Measurements from ENCODE around the gene PRICKLE2.

The PRICKLE2 gene

DNA sequence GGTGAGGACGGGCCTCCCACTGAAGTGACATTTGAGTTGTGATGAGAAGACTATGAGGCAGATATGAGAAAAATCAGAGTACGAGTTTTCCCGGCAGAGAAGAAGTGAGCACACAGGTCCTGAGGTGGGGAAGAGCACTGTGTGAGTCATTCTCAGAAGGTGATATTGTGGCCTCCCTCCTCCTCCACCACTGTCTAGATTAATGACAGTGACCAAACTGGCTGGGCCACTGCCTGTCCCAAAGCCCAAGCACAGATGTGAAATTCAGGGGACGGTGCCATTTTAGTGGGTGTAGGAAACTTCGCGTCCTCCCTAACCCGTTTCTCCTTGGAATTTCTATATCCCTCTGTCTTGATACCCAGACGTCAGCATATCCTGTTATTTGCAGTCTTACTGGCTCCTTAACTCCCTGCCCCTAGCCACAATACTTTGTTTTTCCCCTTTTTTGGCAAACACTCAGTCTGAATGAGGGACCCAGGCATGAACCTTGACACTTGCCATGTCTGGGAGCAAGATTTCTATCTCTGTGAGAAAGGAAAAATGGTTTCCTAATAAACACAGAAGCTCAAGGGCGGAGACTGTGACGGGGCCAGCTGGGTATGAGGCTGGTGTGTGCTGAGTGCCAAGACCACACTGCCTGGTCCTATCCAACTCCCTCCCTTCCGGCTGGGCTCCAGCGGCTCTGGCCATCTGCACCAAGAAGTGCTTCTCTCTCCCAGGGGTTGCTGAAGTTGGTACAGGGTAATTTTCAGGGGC lies 15.2 kb downstream of the PRICKLE2 start:
- no peak overlapping the region for H2AFZ ChIP-seq (ENCODE audit: low read depth, low read length)
- no peaks in the 10 kb centered on the region for H3K9me3 ChIP-seq (ENCODE audit: low read length)
- H3K36me3 ChIP-seq (ENCODE audit: insufficient read depth, low read length) = no peaks in the 10 kb centered on the region
- no peaks in the 10 kb centered on the region for H3K27me3 ChIP-seq (ENCODE audit: insufficient read depth, low read length)
- peaks cover 4% of the 10 kb centered on the region for H3K4me1 ChIP-seq (ENCODE audit: insufficient read depth, low read length)
- H3K4me3 ChIP-seq (ENCODE audit: low read length) = no peak overlapping the region

DNA sequence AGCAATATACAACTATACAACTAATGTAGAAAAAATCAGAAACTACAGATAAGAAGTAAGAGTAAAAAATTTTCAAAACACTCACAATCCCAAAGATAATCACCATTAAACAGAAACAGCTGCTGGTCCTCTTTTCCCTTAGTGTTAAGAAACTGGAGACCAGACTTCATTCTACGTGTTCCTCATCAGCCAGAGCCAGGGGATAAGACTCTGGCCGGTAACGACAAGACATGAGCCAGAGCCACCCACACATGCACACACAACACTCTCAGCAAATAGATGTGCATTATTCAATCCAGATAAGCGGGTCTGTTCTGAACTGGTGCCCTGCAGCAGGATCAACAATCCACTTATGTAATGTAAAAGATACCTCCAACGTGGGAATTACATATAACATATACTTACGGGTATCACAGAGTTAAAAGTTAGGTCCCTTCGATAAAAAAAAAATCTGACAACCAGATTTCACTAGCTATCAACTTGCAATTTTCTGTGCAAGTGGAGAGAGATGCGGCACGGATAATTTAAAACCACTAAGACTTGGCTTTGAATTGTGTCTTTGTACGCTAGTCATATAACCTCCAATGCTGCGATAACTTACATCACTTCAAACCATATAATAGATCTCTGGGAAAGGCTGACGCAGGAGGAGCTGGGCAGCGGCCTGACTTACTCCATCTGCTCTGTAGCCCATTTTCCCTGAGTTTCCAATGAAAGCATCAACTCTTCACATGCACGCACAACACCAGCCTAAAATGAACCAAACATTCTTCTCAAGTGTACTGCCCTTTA lies 17.8 kb downstream of the PRICKLE2 start:
- Histone ChIP-seq H3K27me3 (ENCODE audit: insufficient read depth, low read length) (no peaks in the 10 kb centered on the region), H3K4me3 (ENCODE audit: low read length) (no peak overlapping the region), H3K4me1 (ENCODE audit: insufficient read depth, low read length) (no peaks in the 10 kb centered on the region), H3K9me3 (ENCODE audit: low read length) (no peaks in the 10 kb centered on the region), H2AFZ (ENCODE audit: low read depth, low read length) (no peak overlapping the region), H3K36me3 (ENCODE audit: insufficient read depth, low read length) (no peaks in the 10 kb centered on the region)

DNA sequence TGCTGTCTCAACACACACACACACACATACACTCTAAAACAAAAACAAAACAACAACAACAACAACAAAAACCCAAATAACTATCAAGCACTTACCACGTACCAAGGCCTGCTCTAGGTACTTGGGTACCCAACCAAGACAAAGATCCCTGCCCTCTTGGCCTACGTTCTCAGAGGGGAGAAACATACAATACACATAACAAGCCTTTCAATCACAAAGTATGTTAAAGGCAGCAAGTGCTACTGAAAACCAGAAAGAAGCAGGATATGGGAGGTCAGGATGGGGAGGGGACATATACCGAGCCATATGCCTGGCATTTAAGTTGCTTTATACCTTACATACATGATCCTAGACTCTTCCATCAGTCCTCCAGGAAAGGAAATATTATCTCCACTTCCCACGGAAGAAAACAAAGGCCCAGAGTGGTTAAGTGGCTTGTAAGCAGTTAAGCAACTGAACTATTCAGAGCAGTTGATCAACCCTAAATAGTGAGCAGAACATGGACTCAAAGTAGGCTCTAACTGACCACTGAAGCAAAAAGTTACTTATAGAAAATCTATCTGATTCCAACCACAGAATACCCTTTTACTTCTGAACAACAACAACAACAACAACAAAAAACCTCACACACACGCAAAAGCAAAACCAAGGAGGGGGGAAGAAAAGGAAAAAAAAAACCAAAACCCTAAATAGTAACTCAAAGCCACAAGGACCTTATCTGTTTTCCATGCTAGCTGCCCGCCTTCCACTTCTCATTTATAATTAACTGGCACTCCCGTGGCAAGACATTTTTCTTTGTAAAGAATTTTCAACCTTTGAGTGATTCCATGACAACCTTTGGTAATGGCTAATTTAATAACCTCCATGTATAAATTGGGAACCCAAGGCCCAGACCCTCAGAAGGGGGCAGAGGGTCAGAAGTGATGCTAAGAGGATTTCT lies 21.0 kb downstream of the PRICKLE2 start:
- H3K4me1 ChIP-seq (ENCODE audit: insufficient read depth, low read length) = no peaks in the 10 kb centered on the region
- no peak overlapping the region for H2AFZ ChIP-seq (ENCODE audit: low read depth, low read length)
- H3K9me3 ChIP-seq (ENCODE audit: low read length) = no peaks in the 10 kb centered on the region
- no peak overlapping the region for H3K4me3 ChIP-seq (ENCODE audit: low read length)
- no peaks in the 10 kb centered on the region for H3K27me3 ChIP-seq (ENCODE audit: insufficient read depth, low read length)
- H3K36me3 ChIP-seq (ENCODE audit: insufficient read depth, low read length) = no peaks in the 10 kb centered on the region

DNA sequence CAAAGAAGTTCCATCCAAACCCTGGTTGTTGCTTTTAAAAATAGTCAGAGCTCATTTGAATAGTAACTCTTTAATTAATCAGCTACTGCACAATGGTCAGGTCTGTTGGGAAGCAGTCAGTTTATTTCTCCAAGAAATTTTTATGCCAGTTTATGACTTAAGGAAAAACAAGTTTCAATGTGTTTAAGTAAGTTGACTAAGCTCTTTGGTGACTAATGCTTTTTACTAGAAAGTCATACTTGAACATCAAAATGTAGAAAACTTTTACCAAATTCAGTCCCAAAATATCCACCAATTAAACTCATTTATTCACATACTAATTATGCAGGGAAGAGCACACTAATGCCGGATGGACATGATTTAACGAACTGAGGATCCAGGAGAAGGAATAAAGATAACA lies 22.1 kb downstream of the PRICKLE2 start:
- no peaks in the 10 kb centered on the region for H3K4me1 ChIP-seq (ENCODE audit: insufficient read depth, low read length)
- peaks cover 3% of the 10 kb centered on the region for H3K36me3 ChIP-seq (ENCODE audit: insufficient read depth, low read length)
- H3K9me3 ChIP-seq (ENCODE audit: low read length) = peaks cover 2% of the 10 kb centered on the region
- H2AFZ ChIP-seq (ENCODE audit: low read depth, low read length) = no peak overlapping the region
- H3K27me3 ChIP-seq (ENCODE audit: insufficient read depth, low read length) = no peaks in the 10 kb centered on the region
- no peak overlapping the region for H3K4me3 ChIP-seq (ENCODE audit: low read length)

DNA sequence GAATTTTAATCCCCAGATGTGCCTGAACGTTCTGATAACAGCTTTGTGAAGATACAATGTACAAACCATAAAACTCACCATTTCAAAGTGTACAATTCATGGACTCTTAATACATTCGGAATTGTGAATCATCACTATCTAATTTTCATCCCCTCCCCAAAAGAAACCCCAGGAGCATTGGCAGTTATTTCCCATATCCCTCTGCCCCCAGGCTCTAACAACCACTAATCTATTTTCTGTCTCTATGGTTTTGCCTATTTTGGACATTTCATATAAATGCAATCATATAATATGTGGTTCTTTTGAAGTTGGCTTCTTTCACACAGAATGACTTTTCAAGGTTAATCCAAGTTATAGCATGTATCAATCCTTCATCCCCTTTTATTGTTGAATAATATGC lies 25.3 kb downstream of the PRICKLE2 start:
- no peaks in the 10 kb centered on the region for H3K27me3 ChIP-seq (ENCODE audit: insufficient read depth, low read length)

DNA sequence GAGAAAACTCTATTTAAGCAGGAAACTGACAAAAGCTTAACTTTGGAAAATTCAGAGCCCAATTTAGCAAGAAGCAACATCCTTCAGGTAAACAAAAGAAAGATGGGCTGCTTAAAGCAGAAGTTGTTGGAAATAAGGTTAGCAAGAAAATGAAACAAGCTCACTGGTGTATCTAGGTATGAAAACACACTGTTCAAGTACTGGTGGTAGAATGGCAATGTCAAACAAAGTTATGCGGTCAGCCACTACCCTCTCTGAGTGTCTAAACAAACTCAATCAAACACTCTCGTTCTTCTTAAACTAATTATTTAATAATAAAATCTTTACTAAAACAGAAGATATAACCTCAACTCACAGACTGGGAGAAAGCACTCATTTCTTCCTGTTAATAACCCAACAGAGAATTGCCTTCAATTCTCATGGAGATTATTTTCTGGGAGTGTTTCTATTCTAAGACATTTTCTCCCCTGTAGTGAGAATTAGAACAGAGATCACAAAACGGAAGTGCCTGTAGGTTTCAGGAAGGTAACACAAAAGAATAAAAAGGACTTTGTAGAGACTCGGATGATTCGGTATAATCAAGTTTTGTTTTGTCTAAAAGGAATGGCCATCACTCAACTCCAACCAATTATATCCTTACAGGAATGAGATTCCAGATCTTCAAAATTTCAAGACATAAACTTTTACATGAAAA lies 28.9 kb downstream of the PRICKLE2 start:
- H3K27me3 ChIP-seq (ENCODE audit: insufficient read depth, low read length) = no peaks in the 10 kb centered on the region
- peaks cover 3% of the 10 kb centered on the region for H3K36me3 ChIP-seq (ENCODE audit: insufficient read depth, low read length)
- H3K9me3 ChIP-seq (ENCODE audit: low read length) = peaks cover 2% of the 10 kb centered on the region
- no peak overlapping the region for H3K4me3 ChIP-seq (ENCODE audit: low read length)
- H2AFZ ChIP-seq (ENCODE audit: low read depth, low read length) = no peak overlapping the region
- no peaks in the 10 kb centered on the region for H3K4me1 ChIP-seq (ENCODE audit: insufficient read depth, low read length)

More for the DNA sequence above, 25.3 kb downstream of the PRICKLE2 start:
- Histone ChIP-seq H3K36me3 (ENCODE audit: insufficient read depth, low read length) (peaks cover 3% of the 10 kb centered on the region), H2AFZ (ENCODE audit: low read depth, low read length) (no peak overlapping the region), H3K4me3 (ENCODE audit: low read length) (no peak overlapping the region), H3K9me3 (ENCODE audit: low read length) (peaks cover 2% of the 10 kb centered on the region), H3K4me1 (ENCODE audit: insufficient read depth, low read length) (no peaks in the 10 kb centered on the region)

DNA sequence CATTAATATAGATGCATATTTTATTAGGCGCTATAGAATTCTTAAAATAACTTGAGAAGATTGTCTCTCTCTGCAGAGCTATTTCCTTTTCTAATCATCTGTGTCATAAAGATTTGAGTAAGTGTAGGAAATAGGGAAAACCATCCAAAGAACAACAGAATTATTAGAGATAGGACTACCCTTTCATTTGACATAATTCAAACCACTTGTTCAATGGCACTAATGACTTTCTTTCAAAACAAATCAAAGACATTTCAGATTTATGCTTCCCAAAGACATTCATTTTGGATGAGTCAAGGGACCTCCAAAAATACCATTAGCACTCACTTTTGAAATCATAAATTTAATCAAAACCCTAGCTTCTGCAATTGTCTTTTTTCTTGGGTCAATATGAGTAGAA lies 29.5 kb downstream of the PRICKLE2 start:
- Histone ChIP-seq H2AFZ (ENCODE audit: low read depth, low read length) (no peak overlapping the region), H3K27me3 (ENCODE audit: insufficient read depth, low read length) (no peaks in the 10 kb centered on the region), H3K9me3 (ENCODE audit: low read length) (peaks cover 2% of the 10 kb centered on the region), H3K4me3 (ENCODE audit: low read length) (no peak overlapping the region), H3K36me3 (ENCODE audit: insufficient read depth, low read length) (peaks cover 3% of the 10 kb centered on the region), H3K4me1 (ENCODE audit: insufficient read depth, low read length) (no peaks in the 10 kb centered on the region)

DNA sequence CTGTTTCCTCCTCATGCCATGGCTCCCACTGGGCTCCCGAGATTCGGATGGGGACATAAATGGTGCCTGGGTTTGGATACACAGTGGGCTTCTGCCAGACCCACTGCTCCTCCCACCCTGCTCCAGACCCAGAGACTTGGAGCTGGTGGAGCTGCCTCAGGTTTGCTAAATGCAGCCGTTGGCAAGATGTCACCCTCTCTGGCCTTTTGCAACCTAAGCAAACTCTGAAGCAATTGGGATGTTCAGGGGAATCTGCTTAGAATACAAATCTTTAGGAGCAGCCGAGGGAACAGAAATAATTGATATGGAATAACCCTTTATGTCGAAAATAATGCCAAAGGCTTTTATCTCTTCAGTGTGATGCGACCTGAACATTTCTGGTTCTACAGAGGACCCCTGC lies 33.4 kb downstream of the PRICKLE2 start:
- no peak overlapping the region for H2AFZ ChIP-seq (ENCODE audit: low read depth, low read length)
- H3K4me1 ChIP-seq (ENCODE audit: insufficient read depth, low read length) = peaks cover 27% of the 10 kb centered on the region
- H3K36me3 ChIP-seq (ENCODE audit: insufficient read depth, low read length) = no peaks in the 10 kb centered on the region
- H3K4me3 ChIP-seq (ENCODE audit: low read length) = no peak overlapping the region
- no peaks in the 10 kb centered on the region for H3K9me3 ChIP-seq (ENCODE audit: low read length)
- no peaks in the 10 kb centered on the region for H3K27me3 ChIP-seq (ENCODE audit: insufficient read depth, low read length)

DNA sequence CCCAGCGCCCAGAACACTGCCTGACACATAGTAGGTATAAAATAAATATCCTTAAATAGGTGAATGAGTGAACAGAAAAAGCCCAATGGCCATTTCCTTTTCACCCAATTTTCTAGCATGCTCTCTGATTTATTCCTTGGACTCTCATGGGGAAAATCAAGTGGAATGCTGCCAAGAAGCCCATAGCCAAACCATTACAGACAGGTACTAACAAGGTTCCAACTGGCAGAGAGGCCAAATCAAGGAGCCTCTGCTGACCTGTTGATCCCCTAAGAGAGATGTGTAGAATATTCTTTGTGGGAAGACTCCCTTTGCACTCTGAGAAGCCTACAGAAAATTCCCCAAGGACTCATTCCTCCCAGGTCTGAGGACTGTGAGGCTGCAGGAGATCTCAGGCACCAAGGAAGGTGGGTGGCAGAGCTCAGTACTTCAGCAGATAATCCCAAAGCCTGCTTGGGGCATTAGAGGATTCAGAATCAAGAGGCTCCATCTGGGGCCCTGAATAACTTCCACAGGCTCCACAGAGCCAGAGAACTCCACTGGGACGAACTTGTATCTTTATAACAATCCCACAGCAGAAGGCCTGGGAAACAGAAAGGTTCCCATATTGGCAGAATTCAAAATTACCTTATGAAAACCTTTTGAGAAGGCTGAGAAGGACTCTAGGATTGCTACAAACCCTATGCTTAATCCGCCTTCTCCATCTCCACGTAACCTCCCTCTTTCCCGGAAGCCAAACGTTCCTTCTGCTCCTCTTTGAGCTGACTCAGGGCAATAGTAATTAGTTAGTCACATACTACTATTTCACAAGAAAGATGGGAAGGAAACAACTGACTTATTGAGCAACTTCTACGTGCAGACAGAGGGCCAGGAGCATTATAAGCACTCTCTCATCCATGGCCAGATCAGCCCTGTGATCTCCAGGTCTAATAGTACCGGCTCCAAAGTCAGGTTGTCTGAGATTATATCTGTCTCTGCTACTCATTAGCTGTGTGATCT lies 34.5 kb downstream of the PRICKLE2 start:
- no peak overlapping the region for H2AFZ ChIP-seq (ENCODE audit: low read depth, low read length)
- H3K9me3 ChIP-seq (ENCODE audit: low read length) = no peaks in the 10 kb centered on the region
- no peaks in the 10 kb centered on the region for H3K27me3 ChIP-seq (ENCODE audit: insufficient read depth, low read length)
- no peaks in the 10 kb centered on the region for H3K36me3 ChIP-seq (ENCODE audit: insufficient read depth, low read length)
- peaks cover 29% of the 10 kb centered on the region for H3K4me1 ChIP-seq (ENCODE audit: insufficient read depth, low read length)
- no peak overlapping the region for H3K4me3 ChIP-seq (ENCODE audit: low read length)

DNA sequence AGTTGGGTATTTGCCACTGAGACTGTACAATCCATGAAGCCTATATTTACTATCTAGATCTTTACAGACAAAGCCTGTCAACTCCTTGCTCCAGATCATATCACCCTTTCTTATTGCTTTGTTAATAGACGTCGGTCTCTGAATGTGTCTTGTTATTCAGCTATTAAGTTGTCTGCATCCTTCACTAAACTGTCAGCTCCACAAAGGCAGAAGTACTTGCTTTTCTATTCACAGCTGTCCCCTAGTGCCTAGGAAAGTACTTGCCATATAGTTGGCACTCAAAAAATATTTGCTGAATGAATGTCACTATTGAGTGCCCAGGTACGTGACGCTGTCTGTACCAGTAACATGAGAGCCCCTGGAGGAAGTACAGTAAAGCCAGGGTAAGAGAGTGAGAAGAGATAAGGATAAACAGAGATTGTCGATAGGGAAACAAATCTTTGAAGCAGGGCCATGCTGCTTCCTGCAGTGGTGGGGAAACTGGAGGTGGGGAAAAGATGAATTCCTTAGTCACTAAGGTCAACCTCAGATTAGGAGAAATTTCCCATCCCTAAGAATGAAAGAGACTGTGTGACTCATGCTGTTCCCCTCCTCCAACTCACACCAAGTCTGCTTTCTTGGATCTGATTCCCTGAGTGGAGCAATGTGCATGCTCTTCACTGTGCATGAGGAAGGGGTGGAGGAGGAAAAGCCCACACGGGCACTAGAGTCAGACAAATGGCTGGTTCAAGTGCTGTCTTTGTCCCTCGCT lies 36.3 kb downstream of the PRICKLE2 start:
- H3K36me3 ChIP-seq (ENCODE audit: insufficient read depth, low read length) = no peaks in the 10 kb centered on the region
- H3K4me1 ChIP-seq (ENCODE audit: insufficient read depth, low read length) = peaks cover 29% of the 10 kb centered on the region
- no peaks in the 10 kb centered on the region for H3K9me3 ChIP-seq (ENCODE audit: low read length)
- no peak overlapping the region for H3K4me3 ChIP-seq (ENCODE audit: low read length)
- H3K27me3 ChIP-seq (ENCODE audit: insufficient read depth, low read length) = no peaks in the 10 kb centered on the region
- H2AFZ ChIP-seq (ENCODE audit: low read depth, low read length) = no peak overlapping the region
